Osteocyte (in vitro differentiated cells): ENCODE data around the gene CDC42BPB. TPM values are rescaled to one million over a fixed set of nuclear protein-coding genes. Genes with fewer than 3 reads are reported as not detected.

ENCODE experiments used
- DNase-seq: peaks from one replicate; pipeline ENCODE4 v3.0.0; 2021; ENCODE audit warnings: mixed read lengths; ENCODE audit not compliant: unreplicated experiment; ENCODE audit errors: extremely low spot score
- H3K27ac Mint-ChIP-seq: one replicate; pipeline ENCODE4 v1.8.0; 2021; ENCODE audit warnings: mild to moderate bottlenecking, mixed read lengths; ENCODE audit not compliant: unreplicated experiment
- H3K27me3 Mint-ChIP-seq: one replicate; pipeline ENCODE4 v1.8.0; 2021; ENCODE audit warnings: mixed read lengths; ENCODE audit not compliant: unreplicated experiment
- H3K36me3 Mint-ChIP-seq: one replicate; pipeline ENCODE4 v1.8.0; 2021; ENCODE audit warnings: mixed read lengths; ENCODE audit not compliant: unreplicated experiment
- H3K4me1 Mint-ChIP-seq: one replicate; pipeline ENCODE4 v1.8.0; 2021; ENCODE audit warnings: mixed read lengths; ENCODE audit not compliant: unreplicated experiment
- H3K4me3 Mint-ChIP-seq: one replicate; pipeline ENCODE4 v1.8.0; 2021; ENCODE audit warnings: mild to moderate bottlenecking, moderate library complexity, mixed read lengths; ENCODE audit not compliant: unreplicated experiment
- H3K9me3 Mint-ChIP-seq: one replicate; pipeline ENCODE4 v1.8.0; 2021; ENCODE audit warnings: mixed read lengths; ENCODE audit not compliant: unreplicated experiment
- total RNA-seq: library from RNA; stranded (reverse); gene quantifications from 2 replicates; pipeline ENCODE4 v1.2.1, GENCODE V29; 2021
- TF ChIP-seq, protein P1 (sequence below): fragments of 200-600 bp; sonication (generic); IDR thresholded peaks from 2 replicates; pipeline ENCODE4 v1.5.0; 2021; ENCODE audit warnings: antibody characterized with exemption, mild to moderate bottlenecking, moderate library complexity

The CDC42BPB gene
- total RNA-seq, 1 donor from 2014 or later, result 99.0 TPM

DNA sequence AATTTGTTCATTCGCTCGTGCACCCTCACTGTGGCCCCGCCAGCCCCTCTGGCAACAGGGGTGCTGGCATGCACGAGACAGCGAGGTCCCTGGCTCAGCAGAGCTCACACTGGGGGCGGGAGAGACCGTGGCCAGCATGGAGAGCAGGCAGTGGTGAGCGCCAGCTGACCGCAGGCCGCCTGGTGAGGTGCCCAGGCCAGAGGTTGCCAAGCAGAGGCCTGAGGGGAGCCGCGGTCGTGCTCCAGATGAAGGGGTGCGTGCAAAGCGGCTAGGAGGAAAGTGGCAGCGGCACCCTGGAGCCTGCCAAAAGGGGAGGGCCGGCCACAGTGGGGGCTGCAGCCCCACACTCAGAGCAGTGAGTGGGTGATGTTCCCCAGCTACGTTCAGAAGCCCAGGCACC lies 56.1 kb downstream of the CDC42BPB start:
- H3K36me3 Mint-ChIP-seq, result peaks cover 34% of the 10 kb centered on the region
- no peaks in the 10 kb centered on the region for H3K27me3 Mint-ChIP-seq
- TF ChIP-seq, protein P1, sequence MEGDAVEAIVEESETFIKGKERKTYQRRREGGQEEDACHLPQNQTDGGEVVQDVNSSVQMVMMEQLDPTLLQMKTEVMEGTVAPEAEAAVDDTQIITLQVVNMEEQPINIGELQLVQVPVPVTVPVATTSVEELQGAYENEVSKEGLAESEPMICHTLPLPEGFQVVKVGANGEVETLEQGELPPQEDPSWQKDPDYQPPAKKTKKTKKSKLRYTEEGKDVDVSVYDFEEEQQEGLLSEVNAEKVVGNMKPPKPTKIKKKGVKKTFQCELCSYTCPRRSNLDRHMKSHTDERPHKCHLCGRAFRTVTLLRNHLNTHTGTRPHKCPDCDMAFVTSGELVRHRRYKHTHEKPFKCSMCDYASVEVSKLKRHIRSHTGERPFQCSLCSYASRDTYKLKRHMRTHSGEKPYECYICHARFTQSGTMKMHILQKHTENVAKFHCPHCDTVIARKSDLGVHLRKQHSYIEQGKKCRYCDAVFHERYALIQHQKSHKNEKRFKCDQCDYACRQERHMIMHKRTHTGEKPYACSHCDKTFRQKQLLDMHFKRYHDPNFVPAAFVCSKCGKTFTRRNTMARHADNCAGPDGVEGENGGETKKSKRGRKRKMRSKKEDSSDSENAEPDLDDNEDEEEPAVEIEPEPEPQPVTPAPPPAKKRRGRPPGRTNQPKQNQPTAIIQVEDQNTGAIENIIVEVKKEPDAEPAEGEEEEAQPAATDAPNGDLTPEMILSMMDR, result no peak

DNA sequence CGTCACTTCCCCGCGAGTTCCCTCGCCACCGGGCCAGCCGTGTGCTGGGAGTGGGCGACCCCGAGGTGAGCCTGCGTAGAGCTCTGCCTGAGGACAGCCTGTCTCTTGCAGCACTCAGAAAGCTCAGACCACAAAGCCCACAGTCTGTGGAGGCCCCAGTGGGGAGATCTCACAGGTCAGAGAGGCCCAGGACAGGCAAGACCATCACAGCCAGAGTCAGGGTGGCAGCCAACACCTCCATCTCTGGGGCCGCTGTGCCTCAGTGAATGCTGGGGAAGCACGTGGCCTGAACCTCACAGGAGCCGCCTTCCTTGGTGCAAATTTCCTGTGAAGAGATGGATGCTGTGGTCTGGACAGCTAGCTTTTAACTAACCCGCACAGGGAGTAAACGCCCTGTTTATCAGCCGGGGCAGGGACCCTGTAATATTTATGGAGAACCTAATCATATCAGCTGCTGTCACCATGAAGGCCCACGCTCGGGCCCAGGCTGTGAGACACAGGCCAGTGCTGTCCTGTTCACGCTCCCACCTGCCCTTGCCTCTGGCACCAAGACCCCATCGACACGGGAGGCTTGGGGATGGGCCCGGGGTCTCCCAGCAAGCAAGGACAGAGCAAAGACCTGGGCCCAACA lies 56.9 kb downstream of the CDC42BPB start:
- H3K36me3 Mint-ChIP-seq, result peaks cover 34% of the 10 kb centered on the region
- DNase-seq, result no peak
- TF ChIP-seq, protein P1, result no peak
- H3K9me3 Mint-ChIP-seq, result no peaks in the 10 kb centered on the region
- H3K27ac Mint-ChIP-seq, result no peak overlapping the region
- no peaks in the 10 kb centered on the region for H3K27me3 Mint-ChIP-seq
- H3K4me1 Mint-ChIP-seq, result peaks cover 2% of the 10 kb centered on the region
- H3K4me3 Mint-ChIP-seq, result no peak overlapping the region

More for the DNA sequence above, 56.1 kb downstream of the CDC42BPB start:
- Mint-ChIP-seq H3K4me3 (no peak overlapping the region), H3K9me3 (no peaks in the 10 kb centered on the region), H3K4me1 (peaks cover 2% of the 10 kb centered on the region), H3K27ac (no peak overlapping the region)
- no peak for DNase-seq

DNA sequence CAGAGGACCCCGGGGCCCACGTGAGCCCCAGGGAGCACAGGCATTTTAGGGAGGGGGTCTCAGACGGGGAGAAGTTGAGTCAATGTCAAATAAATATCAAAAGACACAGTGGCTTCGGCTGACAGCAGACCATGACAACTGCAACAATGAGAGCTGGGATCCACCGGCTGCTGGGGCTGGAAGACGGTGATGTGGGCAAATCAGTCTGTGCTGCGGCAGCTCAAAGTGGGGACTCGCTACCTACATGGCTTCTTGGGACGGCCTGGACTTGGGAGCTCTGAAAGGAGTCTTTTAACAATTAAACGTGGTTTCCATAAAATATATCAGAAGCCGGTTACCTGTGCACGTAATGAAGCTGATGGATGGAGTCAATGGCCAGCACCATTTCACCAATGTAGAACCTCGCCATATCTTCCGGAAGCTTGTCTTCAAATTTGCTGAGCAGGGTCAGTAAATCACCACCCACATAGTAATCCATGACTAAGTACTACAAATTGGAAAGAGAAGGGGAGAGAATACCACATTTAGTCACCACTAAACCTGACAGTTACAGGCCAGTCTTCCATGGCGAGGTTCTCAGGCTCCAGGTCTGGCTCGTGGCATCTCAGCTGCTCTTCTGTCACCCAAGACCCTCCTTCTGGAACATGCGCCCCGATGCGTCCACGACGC lies 58.0 kb downstream of the CDC42BPB start:
- Mint-ChIP-seq H3K27ac (no peak overlapping the region), H3K4me3 (no peak overlapping the region), H3K27me3 (no peaks in the 10 kb centered on the region), H3K36me3 (peaks cover 39% of the 10 kb centered on the region), H3K4me1 (peaks cover 6% of the 10 kb centered on the region), H3K9me3 (no peaks in the 10 kb centered on the region)
- TF ChIP-seq, protein P1, result no peak
- no peak for DNase-seq

DNA sequence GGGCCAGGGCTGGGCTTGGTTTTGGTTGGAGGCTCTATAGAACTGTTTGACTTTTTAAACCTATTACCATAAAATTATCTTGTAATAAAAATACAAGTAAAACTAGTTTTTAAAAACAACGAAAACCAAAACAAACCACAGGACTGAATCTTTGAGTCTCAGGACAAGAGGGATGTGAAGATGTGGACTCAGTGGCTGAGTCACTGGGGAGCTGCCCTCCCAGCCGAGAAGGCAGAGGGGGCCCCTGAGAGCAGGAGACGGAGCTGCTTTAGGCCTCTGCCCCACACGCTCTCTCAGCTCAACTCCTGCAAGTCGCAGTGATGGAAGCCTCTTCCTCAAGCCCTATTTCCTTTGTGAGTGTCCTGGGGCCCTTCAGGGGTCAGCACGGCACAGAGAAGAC lies 59.0 kb downstream of the CDC42BPB start:
- H3K4me3 Mint-ChIP-seq, result no peak overlapping the region
- peaks cover 12% of the 10 kb centered on the region for H3K4me1 Mint-ChIP-seq
- no peaks in the 10 kb centered on the region for H3K27me3 Mint-ChIP-seq
- no peaks in the 10 kb centered on the region for H3K9me3 Mint-ChIP-seq
- peaks cover 42% of the 10 kb centered on the region for H3K36me3 Mint-ChIP-seq
- TF ChIP-seq, protein P1, result no peak
- peak overlapping the region; percentile 18 for H3K27ac Mint-ChIP-seq
- DNase-seq, result no peak

DNA sequence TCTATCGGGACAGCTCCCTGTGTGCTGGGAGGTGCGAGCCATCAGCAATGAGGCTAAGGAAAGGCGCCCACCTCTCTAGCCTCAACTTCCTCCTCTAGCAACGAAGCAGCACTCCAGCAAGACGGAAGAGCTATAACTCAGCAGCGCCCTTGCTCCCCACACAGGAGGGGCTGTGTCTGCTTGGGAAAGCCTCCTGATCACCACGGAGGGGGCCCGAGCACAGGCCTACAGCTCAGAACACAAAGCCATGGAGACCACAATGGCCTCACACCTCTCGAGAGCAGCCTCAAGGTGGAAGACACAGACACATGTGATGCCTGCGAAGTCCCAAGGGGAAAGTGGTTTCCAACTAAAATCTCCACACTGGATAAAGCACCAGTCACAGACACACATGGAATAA lies 60.4 kb downstream of the CDC42BPB start:
- DNase-seq, result no peak
- no peaks in the 10 kb centered on the region for H3K9me3 Mint-ChIP-seq
- TF ChIP-seq, protein P1, result no peak
- no peak overlapping the region for H3K27ac Mint-ChIP-seq
- peaks cover 13% of the 10 kb centered on the region for H3K4me1 Mint-ChIP-seq
- H3K27me3 Mint-ChIP-seq, result no peaks in the 10 kb centered on the region
- peaks cover 37% of the 10 kb centered on the region for H3K36me3 Mint-ChIP-seq
- H3K4me3 Mint-ChIP-seq, result no peak overlapping the region
